ENCODE data around the gene SYNE2.

SYNE2 gene

DNA sequence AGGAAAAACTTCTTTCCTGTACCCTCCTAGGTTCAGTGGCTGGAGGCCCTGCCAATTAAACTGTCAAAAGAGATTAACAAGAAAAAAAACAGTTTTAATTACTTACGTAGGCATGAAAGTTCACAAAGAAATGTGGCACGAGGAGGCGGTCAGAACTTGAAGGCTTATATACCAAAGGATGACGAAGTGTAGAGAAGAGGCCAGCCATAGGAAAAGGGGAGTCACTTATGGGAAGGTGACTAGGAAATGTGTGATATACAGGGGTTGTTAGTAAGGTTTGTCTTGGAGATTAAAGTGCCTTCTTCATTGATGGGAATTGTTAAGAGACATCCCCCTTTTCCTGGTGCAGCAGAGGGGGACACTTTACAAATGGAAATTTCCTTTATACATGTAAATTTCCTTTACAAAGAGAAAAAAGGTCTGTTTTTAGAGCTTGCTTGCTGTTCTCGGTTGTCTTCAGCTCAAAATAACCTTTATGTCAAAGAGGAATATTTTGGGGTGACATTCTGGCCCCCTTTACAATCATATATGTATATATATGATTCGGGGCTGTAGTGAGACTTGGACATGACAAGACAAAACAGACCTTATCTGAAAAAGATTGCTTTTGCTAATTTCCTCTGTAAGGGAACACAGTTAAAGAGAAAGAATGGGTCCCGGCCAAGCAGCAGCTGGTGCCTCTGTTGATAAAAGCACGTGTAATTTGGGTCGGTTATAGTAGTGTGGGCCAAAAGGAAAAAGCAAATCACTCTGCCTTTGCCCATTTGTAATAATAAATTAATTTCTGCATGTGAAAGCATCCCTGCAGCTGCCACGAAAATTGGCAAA lies 38.6 kb downstream of the SYNE2 start:
- Mint-ChIP-seq H3K9me3 (no peaks in the 10 kb centered on the region), H3K27me3 (no peaks in the 10 kb centered on the region), H3K4me1 (peaks cover 23% of the 10 kb centered on the region), H3K4me3 (no peak overlapping the region), H3K27ac (no peak overlapping the region)
- DNase-seq (no peak), ATAC-seq (no peak)

DNA sequence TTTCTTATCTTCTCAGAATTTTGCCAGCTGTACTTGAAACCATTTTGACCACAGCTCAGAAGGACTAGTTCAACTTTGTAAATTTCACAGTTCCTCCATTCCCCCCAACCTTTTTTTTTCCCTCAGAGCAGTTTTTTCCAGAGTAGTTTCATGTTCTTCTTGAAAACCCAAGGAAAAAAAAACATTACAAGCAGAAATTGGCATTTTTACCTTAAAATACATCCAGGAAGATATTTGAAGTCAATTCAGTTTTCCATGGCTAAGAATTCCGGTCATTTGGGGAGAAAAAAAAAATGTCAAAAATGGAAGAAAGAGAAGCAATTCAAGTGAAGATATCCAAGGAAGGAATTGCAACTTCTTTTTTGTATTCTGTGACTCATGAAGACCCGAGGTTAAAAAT lies 39.5 kb downstream of the SYNE2 start:
- ATAC-seq: no peak
- peak overlapping the region in 1 of 2 donors; percentile 4 for H3K27ac Mint-ChIP-seq

DNA sequence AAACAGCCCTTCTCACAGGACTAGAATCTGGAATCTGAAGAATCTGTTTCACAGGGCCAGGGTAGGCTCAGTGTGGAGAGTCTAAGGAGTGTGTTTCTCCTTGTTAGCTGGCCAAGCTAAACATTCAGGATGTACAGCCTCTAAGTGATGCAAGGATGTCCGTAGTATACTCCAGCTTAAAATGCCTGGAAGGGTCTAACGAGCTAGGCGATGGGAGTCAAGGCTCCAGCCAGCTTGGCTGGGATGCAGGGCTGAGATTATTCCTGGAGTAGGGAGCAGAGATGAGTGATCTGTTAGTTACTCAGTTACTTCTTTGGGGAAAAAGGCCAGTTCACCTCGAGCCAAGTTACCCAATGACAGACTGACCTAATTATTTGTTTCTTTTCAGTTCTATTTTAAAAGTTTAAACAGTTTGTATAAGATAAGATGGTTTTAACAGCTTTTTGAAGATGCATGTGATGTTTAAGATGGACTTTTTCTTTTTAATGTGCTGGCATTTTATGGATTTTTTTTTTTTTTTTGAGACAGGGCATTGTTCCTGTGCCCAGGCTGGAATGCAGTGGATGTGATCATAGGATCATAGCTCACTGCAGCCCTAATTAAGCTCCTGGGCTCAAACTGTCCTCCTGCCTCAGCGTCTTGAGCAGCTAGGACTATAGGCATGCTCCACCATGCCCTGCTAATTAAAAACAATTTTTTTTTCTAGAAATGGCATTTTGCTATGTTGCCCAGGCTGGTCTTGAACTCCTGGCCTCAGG lies 41.1 kb downstream of the SYNE2 start:
- DNase-seq: no peak
- H3K9me3 Mint-ChIP-seq: no peaks in the 10 kb centered on the region
- no peak overlapping the region for H3K27ac Mint-ChIP-seq
- no peak for ATAC-seq
- peaks cover 23% of the 10 kb centered on the region for H3K4me1 Mint-ChIP-seq
- H3K27me3 Mint-ChIP-seq: no peaks in the 10 kb centered on the region
- H3K4me3 Mint-ChIP-seq: no peak overlapping the region

More for the DNA sequence above, 39.5 kb downstream of the SYNE2 start:
- no peaks in the 10 kb centered on the region for H3K27me3 Mint-ChIP-seq
- no peak overlapping the region for H3K4me3 Mint-ChIP-seq
- DNase-seq: no peak
- no peaks in the 10 kb centered on the region for H3K9me3 Mint-ChIP-seq
- peaks cover 23% of the 10 kb centered on the region for H3K4me1 Mint-ChIP-seq

DNA sequence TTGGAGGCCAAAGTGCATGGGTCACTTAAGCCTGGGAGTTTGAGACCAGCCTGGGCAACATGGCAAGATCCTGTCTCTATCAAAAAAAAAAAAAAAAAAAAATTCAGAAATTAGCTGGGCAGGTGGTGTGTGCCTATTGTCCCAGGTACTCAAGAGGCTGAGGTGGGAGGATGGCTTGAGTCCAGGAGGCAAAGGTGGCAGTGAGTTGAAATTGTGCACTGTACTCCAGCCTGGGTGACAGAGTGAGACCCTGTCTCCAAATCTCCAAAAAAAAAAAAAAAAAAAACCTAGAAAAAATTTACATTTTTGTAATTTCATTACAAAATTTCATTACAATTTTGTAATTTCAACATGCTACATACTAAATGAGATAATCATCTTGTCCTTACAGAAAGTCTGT lies 42.7 kb downstream of the SYNE2 start:
- ATAC-seq: no peak
- peaks cover 24% of the 10 kb centered on the region for H3K4me1 Mint-ChIP-seq
- no peaks in the 10 kb centered on the region for H3K27me3 Mint-ChIP-seq
- peak overlapping the region in 1 of 2 donors; percentile 34 for H3K27ac Mint-ChIP-seq
- no peaks in the 10 kb centered on the region for H3K9me3 Mint-ChIP-seq
- DNase-seq: no peak
- H3K4me3 Mint-ChIP-seq: no peak overlapping the region

DNA sequence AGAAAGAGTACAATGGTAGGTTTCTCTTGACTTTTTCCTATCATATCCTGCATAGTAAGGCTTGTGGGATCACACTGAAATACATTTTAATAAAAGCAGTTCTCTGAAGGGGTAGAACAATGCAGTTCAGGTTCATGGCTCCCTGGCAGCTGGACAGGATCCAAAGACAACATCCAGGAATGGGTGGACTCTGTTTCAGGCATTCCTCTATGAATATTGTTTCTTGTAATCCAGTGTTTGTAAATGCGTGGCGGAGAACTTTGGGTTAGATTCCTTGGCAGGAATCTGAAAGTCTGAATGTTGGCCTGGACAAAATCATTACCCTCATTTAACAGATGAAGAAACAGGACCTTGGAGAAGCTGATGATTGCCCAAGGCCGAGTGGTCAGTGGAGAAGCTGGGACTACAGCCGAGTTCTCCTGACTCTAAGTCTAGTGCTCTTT lies 43.5 kb downstream of the SYNE2 start:
- peaks cover under 1 to 2% of the 10 kb centered on the region in 2 donors for H3K9me3 Mint-ChIP-seq
- no peak overlapping the region for H3K27ac Mint-ChIP-seq
- DNase-seq (no peak), ATAC-seq (no peak)
- peaks cover 23% of the 10 kb centered on the region for H3K4me1 Mint-ChIP-seq
- no peak overlapping the region for H3K4me3 Mint-ChIP-seq
- H3K27me3 Mint-ChIP-seq: no peaks in the 10 kb centered on the region

DNA sequence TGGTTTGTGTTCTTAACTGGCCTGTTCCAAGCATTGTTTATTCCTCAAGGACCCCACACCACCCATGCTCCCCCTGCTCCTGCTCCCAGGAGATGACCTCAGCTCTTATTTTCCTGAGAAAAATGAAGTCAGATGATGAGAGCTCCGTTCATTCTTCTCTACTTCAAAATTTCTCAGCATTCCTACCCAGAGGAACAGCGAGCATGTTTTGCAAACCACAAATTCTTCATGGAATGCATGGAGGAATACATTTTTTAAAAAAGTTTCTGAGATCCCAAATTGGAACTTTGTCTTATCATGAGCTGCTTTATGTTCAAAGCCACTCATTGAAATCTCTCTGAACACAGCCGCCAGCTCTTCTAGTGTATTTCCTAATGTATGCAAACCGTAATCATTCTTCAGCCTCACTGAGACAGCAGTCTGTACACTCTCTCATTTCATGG lies 44.9 kb downstream of the SYNE2 start:
- H3K27ac Mint-ChIP-seq: no peak overlapping the region
- ATAC-seq (no peak), DNase-seq (no peak)
- H3K4me1 Mint-ChIP-seq: peaks cover 26% of the 10 kb centered on the region
- no peaks in the 10 kb centered on the region for H3K27me3 Mint-ChIP-seq
- no peak overlapping the region for H3K4me3 Mint-ChIP-seq
- H3K9me3 Mint-ChIP-seq: peaks cover 5 to 7% of the 10 kb centered on the region in 2 donors

DNA sequence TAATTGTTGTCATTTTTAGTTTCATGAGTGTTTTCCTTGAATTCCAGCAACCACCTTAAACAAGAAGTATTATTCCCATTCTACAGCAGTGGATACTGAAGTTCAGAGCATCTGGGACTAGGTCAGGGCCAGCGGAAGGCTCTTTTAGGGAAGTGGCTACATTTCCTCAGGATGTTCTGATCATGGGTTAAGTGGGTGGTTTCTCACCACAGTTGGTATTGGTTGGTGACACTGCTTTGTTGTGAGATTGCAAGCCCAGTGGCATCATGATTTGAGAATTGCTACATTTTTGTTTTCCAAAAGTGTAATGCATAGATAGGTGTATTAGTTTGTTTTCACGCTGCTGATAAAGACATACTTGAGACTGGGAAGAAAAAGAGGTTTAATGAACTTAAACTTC lies 47.1 kb downstream of the SYNE2 start:
- H3K27ac Mint-ChIP-seq: peak overlapping the region in 1 of 2 donors; percentile 16

DNA sequence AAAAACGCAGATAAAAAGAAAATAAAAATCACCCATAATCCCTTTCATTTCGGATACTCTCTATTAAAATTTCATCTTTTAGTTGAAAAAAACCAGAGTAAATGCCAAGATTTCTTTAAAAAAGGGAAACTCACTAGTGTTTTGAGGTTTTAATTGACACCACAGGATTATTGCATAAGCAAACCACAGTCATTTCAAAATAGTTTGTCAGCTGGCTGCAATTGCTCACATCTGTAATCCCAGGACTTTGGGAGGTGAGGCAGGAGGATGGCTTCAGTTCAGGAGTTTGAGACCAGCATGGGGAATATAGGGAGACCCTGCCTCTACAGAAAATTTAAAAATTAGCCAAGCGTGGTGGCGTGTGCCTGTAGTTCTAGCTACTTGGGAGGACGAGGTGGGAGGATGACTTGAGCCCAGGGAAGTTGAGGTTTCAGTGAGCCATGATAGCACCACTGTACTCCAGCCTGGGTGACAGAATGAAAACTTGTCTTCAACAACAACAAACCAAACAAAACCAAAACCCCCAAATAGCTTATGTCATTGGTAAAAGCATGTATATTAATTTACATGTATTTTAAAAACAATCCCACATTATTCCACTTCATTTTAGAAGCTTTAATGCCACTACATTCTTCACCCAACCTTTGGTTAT lies 48.8 kb downstream of the SYNE2 start:
- Mint-ChIP-seq H3K4me3 (peak overlapping the region in 1 of 2 donors; percentile 25), H3K9me3 (peaks cover 5 to 15% of the 10 kb centered on the region in 2 donors), H3K4me1 (peaks cover 44% of the 10 kb centered on the region), H3K27ac (peak overlapping the region in 1 of 2 donors; percentile 86), H3K27me3 (no peaks in the 10 kb centered on the region)
- ATAC-seq: peak; percentile 58
- DNase-seq: no peak

More for the DNA sequence above, 47.1 kb downstream of the SYNE2 start:
- ATAC-seq (peak; percentile 76), DNase-seq (no peak)
- Mint-ChIP-seq H3K9me3 (peaks cover 5 to 7% of the 10 kb centered on the region in 2 donors), H3K4me3 (peak overlapping the region in 1 of 2 donors; percentile 12), H3K27me3 (no peaks in the 10 kb centered on the region), H3K4me1 (peaks cover 35% of the 10 kb centered on the region)

DNA sequence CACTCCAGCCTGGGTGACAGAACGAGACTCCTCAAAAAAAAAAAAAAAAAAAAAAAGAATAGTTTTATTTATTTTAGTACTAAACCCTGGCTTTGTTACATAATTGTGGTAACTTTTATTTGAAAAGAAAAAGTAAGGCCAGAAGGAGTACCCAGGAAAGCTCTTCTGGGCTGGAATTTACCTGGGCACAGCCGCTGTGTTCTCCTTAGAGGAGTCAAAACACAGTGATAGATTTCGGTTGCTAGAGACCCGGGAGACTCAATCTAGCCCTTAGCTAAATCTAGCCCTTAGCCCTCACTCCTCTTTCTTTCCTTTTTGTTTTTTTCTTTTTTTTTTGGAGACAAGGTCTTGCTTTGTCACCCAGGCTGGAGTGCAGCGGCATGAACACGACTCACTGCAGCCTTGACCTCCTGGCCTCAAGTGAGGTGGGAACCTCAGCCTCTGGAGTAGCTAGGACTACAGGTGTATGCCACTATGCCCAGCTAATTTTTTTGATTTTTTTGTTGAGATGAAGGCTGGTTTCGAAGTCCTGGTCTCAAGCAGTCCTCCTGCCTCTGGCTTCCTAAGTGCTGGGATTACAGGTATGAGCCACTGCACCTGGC lies 49.7 kb downstream of the SYNE2 start:
- Mint-ChIP-seq H3K4me1 (peaks cover 45% of the 10 kb centered on the region), H3K27me3 (no peaks in the 10 kb centered on the region), H3K4me3 (no peak overlapping the region), H3K27ac (peak overlapping the region in 1 of 2 donors; percentile 58), H3K9me3 (peaks cover 5 to 15% of the 10 kb centered on the region in 2 donors)
- ATAC-seq: no peak
- no peak for DNase-seq

DNA sequence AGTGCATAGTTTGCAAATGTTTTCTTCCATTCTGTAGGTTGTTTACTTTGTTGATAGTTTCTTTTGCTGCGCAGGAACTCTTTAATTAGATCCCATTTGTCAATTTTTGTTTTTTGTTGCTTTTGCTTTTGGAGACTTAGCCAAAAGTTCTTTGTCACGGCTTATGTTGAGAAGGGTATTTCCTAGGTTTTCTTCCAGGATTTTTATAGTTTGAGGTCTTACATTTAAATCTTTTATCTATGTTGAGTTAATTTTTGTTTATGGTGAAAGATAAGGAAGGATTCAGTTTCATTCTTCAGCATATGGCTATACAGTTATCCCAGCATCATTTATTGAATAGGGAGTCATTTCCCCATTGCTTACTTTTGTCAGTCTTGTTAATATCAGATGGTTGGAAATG lies 51.9 kb downstream of the SYNE2 start:
- ATAC-seq (no peak), DNase-seq (no peak)
- H3K4me3 Mint-ChIP-seq: no peak overlapping the region
- H3K4me1 Mint-ChIP-seq: peaks cover 66% of the 10 kb centered on the region
- no peaks in the 10 kb centered on the region for H3K27me3 Mint-ChIP-seq
- no peak overlapping the region for H3K27ac Mint-ChIP-seq
- peaks cover 5 to 15% of the 10 kb centered on the region in 2 donors for H3K9me3 Mint-ChIP-seq

DNA sequence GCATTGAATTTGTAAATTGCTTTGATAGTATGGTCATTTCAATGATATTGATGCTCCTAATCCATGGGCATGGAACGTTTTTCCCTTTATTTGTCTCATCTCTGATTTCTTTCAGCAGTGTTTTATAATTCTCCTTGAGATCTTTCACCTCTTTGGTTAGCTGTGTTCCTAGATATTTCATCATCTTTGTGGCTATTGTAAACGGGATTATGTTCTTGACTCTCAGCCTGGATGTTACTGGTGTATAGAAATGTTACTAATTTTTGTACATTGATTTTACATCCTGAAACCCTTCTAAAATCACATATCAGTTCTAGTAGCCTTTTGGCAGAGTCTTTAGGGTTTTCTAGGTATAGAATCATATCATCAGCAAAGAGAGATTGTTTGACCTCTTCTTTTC lies 52.6 kb downstream of the SYNE2 start:
- ATAC-seq: no peak
- Mint-ChIP-seq H3K9me3 (peaks cover 5 to 15% of the 10 kb centered on the region in 2 donors), H3K27me3 (no peaks in the 10 kb centered on the region), H3K4me1 (peaks cover 66% of the 10 kb centered on the region), H3K4me3 (no peak overlapping the region), H3K27ac (no peak overlapping the region)
- DNase-seq: no peak

DNA sequence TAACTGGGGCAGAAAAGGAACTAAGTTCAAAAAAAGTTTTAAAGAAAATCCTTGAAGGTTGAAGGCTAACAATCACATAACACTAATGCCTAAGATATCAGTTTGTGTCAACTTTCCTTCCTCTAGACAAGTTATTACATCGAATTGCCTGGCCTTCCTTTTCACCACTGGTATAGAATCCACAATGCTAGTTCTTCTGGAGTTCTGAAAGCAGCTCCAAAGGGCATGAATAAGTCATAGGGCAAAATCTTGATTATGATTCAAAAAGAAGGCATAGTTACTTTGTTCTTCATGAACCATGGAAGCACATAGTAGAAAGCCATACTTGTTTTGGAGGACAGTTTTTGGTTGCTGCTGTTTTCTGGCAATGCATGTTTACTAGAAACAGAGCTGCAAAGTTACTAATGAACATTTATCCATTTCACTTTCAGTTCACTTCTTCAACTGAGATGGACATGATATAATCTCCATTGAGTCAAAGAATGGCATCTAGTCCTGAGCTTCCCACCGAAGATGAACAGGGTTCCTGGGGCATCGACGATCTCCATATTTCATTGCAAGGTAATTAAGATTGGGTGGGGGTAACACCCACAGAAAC lies 56.0 kb downstream of the SYNE2 start:
- H3K27ac Mint-ChIP-seq: no peak overlapping the region
- no peak for DNase-seq
- H3K9me3 Mint-ChIP-seq: peaks cover 0 to 8% of the 10 kb centered on the region in 2 donors
- no peaks in the 10 kb centered on the region for H3K27me3 Mint-ChIP-seq
- peaks cover 52% of the 10 kb centered on the region for H3K4me1 Mint-ChIP-seq
- peak overlapping the region; percentile 9 to 21 for H3K4me3 Mint-ChIP-seq
- ATAC-seq: no peak

DNA sequence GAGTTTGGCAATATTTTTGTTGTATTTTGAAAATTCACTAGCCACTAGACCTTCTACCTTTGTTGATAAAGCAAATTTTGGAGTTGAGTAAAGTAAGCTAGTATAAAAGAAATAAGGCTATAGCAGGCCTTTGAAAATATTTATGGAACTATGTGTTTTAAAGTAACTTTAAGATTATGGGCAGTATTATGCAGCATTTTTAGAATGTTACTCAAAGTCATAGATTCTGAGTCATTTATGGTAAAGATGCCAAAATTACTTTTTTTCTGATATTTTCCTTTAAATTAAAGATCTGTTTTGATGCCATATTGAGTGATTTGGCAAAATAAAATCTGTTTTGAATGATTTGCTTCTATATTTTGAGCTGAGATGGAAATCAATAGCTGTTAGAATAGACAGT lies 57.2 kb downstream of the SYNE2 start:
- Mint-ChIP-seq H3K4me1 (peaks cover 47% of the 10 kb centered on the region), H3K9me3 (peaks cover 0 to 7% of the 10 kb centered on the region in 2 donors), H3K4me3 (peak overlapping the region in 1 of 2 donors; percentile 34), H3K27me3 (no peaks in the 10 kb centered on the region), H3K27ac (no peak overlapping the region)
- DNase-seq: no peak
- no peak for ATAC-seq

DNA sequence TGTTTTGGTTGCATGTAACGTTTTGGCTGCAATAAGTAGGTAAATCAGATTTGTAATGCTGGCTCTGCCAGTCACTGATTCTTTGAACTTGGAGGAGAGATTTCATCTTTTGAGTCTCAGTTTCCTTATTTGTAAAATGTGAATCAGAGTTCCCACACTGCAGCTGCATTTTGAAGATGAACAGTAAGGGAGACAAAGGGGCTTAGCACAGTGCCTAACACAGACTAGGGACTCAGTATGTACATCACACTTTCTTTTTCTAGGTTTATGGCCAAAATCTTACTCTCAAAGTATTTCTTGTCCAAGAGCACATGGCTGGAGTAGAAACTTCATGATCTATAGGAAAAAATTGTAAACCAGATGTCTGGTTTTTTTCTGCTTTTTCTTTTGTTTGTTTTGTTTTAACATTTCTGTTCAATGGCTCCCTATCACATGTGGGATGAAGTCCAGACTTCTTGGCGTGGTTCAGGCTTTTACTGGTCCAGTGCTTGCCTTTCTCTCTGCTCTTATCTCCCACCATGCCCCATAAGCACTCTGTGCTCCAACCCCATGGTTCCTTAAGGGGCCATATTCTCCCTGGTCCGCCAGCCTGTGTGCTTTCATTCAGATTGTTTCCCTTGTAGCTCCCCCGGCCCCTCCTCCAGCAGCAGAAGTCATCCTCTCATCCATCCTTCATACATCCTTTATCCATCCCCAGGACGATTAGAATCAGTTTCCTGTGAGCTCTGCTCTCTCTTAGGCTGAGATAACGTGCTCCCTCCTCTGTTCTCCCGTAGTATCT lies 58.0 kb downstream of the SYNE2 start:
- H3K4me3 Mint-ChIP-seq: peak overlapping the region; percentile 34 to 47
- H3K27ac Mint-ChIP-seq: peak overlapping the region; percentile 4 to 71
- H3K9me3 Mint-ChIP-seq: no peaks in the 10 kb centered on the region
- DNase-seq: no peak
- ATAC-seq: peak; percentile 28
- no peaks in the 10 kb centered on the region for H3K27me3 Mint-ChIP-seq
- peaks cover 39% of the 10 kb centered on the region for H3K4me1 Mint-ChIP-seq

Data from stimulated activated naive CD8-positive, alpha-beta T cell treated with anti-CD3 and anti-CD28 coated beads, Interleukin-15, amount 100 ng/mL, for 72 hours (primary cell).